Kidney (tissue), 14 donors: ENCODE results near the gene RFT1. TPM values are rescaled to one million over a fixed set of nuclear protein-coding genes. Genes with fewer than 3 reads are reported as not detected.
"Not testable (repeated sequence)": the region's sequence is repeated elsewhere in the genome, so short reads cannot be mapped to it uniquely, and the experiment has no call there.

ENCODE experiments used
- DNase-seq, 5 donors: peaks; one replicate each; pipeline ENCODE4 v3.0.0-alpha.2; 2013 to 2020
- FAIRE-seq: peaks from 2 replicates; lab custom pipeline; 2012; peaks lifted over from hg19 to GRCh38; lab: Jason Lieb, UNC
- H3K27ac ChIP-seq, 2 donors: one replicate each; pipeline ENCODE4 v1.7.0; 2013; ENCODE audit warnings: low read depth in 2 of 2, low read length in 2 of 2, inconsistent platforms in 1 of 2
- H3K27me3 ChIP-seq: one replicate; pipeline ENCODE4 v1.7.1; 2013; ENCODE audit warnings: low read length, inconsistent platforms; ENCODE audit not compliant: control insufficient read depth, insufficient read depth
- H3K36me3 ChIP-seq, 3 donors: one replicate each; pipeline versions ENCODE4 v1.7.0 to v1.7.1; 2013; ENCODE audit warnings: low read length in 3 of 3, control low read depth in 1 of 3, inconsistent platforms in 1 of 3; ENCODE audit not compliant: insufficient read depth in 3 of 3, control insufficient read depth in 2 of 3
- H3K4me1 ChIP-seq, 3 donors: one replicate each; pipeline versions ENCODE4 v1.7.0 to v1.7.1; 2013; ENCODE audit warnings: low read length in 3 of 3, inconsistent platforms in 1 of 3, low read depth in 1 of 3; ENCODE audit not compliant: control insufficient read depth in 2 of 3, insufficient read depth in 2 of 3
- H3K4me3 ChIP-seq, 3 donors: one replicate each; pipeline versions ENCODE4 v1.7.0 to v1.8.1; 2013; ENCODE audit warnings: low read length in 3 of 3, control low read depth in 1 of 3, inconsistent platforms in 1 of 3
- H3K9ac ChIP-seq, 3 donors: one replicate each; pipeline versions ENCODE4 v1.7.0 to v1.7.1; 2013; ENCODE audit warnings: low read length in 3 of 3, control low read depth in 1 of 3, inconsistent platforms in 1 of 3
- H3K9me3 ChIP-seq, 3 donors: one replicate each; pipeline versions ENCODE4 v1.7.0 to v1.7.1; 2013; ENCODE audit warnings: low read length in 3 of 3, control low read depth in 1 of 3, inconsistent platforms in 1 of 3; ENCODE audit not compliant: control insufficient read depth in 2 of 3, insufficient read depth in 1 of 3
- CTCF ChIP-seq: IDR thresholded peaks from 3 replicates; pipeline ENCODE4 v1.5.1; 2012; ENCODE audit warnings: mild to moderate bottlenecking, moderate library complexity, borderline replicate concordance; ENCODE audit not compliant: insufficient read depth; ENCODE audit errors: extremely low read depth
- intact Hi-C: fragments of 100-400 bp; cut with DNase I; formaldehyde crosslinking; loops from one replicate; pipeline ENCODE4 v1.11.1; 2022
- polyA plus RNA-seq: library from polyadenylated mRNA; stranded (reverse); fragments of 350-450 nt; fragmentation: Illumina TruSeq; extraction: RNeasy Lipid Tissue Mini Kit (QIAGEN cat#74804); gene quantifications from one replicate; pipeline ENCODE4 v1.2.3, GENCODE V29; 2014; ENCODE audit warnings: low read depth, low replicate concordance; ENCODE audit not compliant: insufficient read depth
- total RNA-seq: library from RNA; stranded (reverse); fragmentation: NEBNext Ultra II Directional; extraction: Animal tissue kit (Norgen Biotek cat#: 25700); gene quantifications from one replicate; pipeline ENCODE4 v1.2.1, GENCODE V29; 2021
- donor health status: control.
- donor health status: control.
- donor health status: control.
- donor health status: control.
- donor health status: control.
- donor health status: DM: yes; HTN: yes; CAD: no.
- donor health status: Normal renal cell carcinoma (clear cell type).

Gene RFT1
- total and polyA plus RNA-seq, 2 donors from 2014 or later, result 14.7 to 22.8 TPM

GRCh38 chr3:53151870-53152660 is 21.8 kb upstream of the RFT1 start:
- intact Hi-C loops, result no loop called here
- no peak overlapping the region for H3K4me3 ChIP-seq
- peaks cover 0 to 46% (median 34%) of the 10 kb centered on the region in 3 donors for H3K4me1 ChIP-seq
- no peaks in the 10 kb centered on the region for H3K36me3 ChIP-seq
- TF ChIP-seq CTCF, result no peak
- H3K27me3 ChIP-seq, result no peaks in the 10 kb centered on the region
- FAIRE-seq (no peak), DNase-seq (no peak)
- no peak overlapping the region for H3K9ac ChIP-seq
- H3K27ac ChIP-seq, result no peak overlapping the region
- H3K9me3 ChIP-seq, result no peaks in the 10 kb centered on the region

GRCh38 chr3:53151465-53151864 is 21.2 kb upstream of the RFT1 start:
- FAIRE-seq, result no peak
- no peak overlapping the region for H3K9ac ChIP-seq
- DNase-seq, result no peak
- H3K9me3 ChIP-seq, result no peaks in the 10 kb centered on the region
- H3K27ac ChIP-seq, result no peak overlapping the region
- intact Hi-C loops, result no loop called here
- H3K4me3 ChIP-seq, result no peak overlapping the region
- no peaks in the 10 kb centered on the region for H3K36me3 ChIP-seq
- TF ChIP-seq CTCF, result no peak
- peaks cover 0 to 42% (median 34%) of the 10 kb centered on the region in 3 donors for H3K4me1 ChIP-seq
- no peaks in the 10 kb centered on the region for H3K27me3 ChIP-seq

GRCh38 chr3:53151086-53151438 is 20.8 kb upstream of the RFT1 start:
- H3K4me3 ChIP-seq, H3K36me3 ChIP-seq, H3K27me3 ChIP-seq, H3K9ac ChIP-seq, H3K9me3 ChIP-seq, intact Hi-C loops, FAIRE-seq: not testable (repeated sequence)
- Histone ChIP-seq H3K4me1 (peaks cover 0 to 42% (median 34%) of the 10 kb centered on the region in 3 donors), H3K27ac (peak overlapping the region in 1 of 2 donors; percentile 25)
- DNase-seq, result peak in 1 of 5 donors; percentile 19

- no peak for TF ChIP-seq CTCF
- intact Hi-C loops, result no loop called here
- no peak overlapping the region for H3K9ac ChIP-seq
- no peaks in the 10 kb centered on the region for H3K9me3 ChIP-seq
- H3K36me3 ChIP-seq, result no peaks in the 10 kb centered on the region
- DNase-seq (peak in 1 of 5 donors; percentile 59), FAIRE-seq (no peak)
- H3K27ac ChIP-seq, result peak overlapping the region; percentile 26 to 59
- no peak overlapping the region for H3K4me3 ChIP-seq
- no peaks in the 10 kb centered on the region for H3K27me3 ChIP-seq
- peaks cover 0 to 36% (median 33%) of the 10 kb centered on the region in 3 donors for H3K4me1 ChIP-seq
Measured at GRCh38 chr3:53150247-53151085, 20.2 kb upstream of the RFT1 start.
